Measurements from ENCODE around the gene CCDC116.

DNA sequence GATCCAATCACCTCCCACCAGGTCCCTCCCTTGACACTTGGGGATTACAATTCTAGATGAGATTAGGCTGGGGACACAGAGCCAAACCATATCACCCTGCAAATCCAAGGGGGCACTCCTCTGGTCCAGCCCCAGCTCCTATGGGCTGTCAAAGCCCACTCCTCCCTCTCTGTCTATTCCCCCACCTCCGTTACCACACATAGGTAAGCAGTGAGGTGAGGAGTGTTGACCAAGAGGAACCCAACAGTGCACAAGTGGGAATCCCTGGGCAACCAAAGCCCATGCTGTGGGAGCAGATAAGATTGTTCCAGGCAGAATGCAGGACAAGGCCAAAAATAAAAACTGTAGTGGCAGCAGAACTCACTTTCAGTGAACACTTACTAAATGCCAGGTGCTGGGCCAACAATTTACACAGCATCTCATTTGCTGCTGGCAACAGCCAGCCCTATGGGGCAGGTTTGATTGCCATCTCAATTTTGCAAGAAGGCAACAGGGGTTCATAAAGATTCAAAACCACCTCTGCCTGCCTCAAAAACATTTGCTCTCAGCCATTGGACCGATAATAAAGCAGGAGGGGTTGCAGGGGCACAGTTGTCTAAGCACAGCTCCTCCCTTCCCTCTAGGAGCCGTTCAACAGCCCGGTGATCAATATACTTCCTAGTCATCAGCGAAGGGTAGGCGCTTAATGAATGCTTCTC lies 18.4 kb downstream of the CCDC116 start:
- TF ChIP-seq, protein P1, sequence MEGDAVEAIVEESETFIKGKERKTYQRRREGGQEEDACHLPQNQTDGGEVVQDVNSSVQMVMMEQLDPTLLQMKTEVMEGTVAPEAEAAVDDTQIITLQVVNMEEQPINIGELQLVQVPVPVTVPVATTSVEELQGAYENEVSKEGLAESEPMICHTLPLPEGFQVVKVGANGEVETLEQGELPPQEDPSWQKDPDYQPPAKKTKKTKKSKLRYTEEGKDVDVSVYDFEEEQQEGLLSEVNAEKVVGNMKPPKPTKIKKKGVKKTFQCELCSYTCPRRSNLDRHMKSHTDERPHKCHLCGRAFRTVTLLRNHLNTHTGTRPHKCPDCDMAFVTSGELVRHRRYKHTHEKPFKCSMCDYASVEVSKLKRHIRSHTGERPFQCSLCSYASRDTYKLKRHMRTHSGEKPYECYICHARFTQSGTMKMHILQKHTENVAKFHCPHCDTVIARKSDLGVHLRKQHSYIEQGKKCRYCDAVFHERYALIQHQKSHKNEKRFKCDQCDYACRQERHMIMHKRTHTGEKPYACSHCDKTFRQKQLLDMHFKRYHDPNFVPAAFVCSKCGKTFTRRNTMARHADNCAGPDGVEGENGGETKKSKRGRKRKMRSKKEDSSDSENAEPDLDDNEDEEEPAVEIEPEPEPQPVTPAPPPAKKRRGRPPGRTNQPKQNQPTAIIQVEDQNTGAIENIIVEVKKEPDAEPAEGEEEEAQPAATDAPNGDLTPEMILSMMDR (IDR thresholded peaks at IDR 0.05): no peak
- TF ChIP-seq POLR2AphosphoS5 (IDR thresholded peaks at IDR 0.05): no peak
- TF ChIP-seq POLR2A (IDR thresholded peaks at IDR 0.05): no peak
